Epidermal melanocyte (primary cell): ENCODE results near the gene SETDB1.

Experiments used
- DNase-seq: peaks from one replicate; pipeline ENCODE4 v3.0.0; 2011; ENCODE audit warnings: low spot score; ENCODE audit not compliant: insufficient read length

The SETDB1 gene

DNA sequence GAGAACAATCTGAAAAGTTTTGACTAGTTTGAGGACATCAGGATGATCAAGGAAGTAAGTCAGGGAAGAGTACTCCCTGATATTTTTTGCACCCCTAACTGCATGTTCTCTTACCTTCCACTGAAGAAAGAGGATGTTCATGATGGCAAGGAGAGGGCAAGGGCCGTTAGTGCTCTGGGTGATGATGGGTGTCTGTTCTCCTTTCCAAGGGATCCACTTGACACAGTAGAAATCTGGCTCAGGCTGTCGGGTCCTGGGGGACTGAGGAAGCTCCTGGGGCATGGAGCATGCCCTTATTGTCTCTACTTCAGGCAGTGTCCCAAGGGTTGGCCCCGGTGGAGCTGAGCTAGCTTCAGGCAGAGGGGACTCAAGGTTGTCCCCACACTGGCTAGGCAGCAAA lies 75.9 kb downstream of the SETDB1 start:
- no peak for DNase-seq

DNA sequence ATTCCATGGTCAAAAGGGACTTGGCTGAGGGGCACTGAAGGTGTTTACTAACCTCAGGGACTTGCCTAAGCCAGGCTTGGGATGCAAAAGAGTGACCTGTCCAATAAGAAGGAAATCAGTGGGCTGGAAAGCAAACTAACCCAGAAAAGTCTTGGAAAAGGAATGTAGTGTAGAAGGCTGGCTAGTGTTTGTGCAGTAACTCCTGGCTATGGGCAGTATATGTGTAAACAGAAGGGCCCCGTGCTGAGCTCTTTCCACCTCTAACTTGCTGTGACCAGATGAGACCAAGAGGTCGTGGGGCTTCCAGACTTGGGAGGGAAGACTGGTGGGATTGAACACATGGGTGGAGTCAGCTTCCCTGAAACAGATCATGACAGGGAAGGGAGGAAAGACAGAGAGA lies 76.4 kb downstream of the SETDB1 start:
- DNase-seq, result no peak

DNA sequence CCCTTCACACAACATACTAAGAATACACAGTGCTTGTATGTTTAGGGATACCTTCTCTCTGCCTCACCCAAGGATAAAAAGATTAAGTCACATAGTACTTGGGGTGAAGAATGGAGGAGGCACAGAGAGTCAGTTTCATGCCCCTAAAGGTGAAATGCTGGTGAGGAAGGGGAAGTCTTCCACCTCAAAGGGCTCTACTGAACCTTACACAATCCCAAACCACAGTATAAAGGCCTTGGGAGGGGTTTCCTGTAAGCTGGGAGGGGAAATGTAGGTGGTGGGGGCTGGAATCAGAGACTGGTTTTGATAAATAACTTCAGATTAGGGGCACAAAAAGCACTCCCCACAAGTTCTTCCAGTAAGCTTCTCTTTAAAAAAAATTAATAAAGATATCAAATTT lies 77.0 kb downstream of the SETDB1 start:
- DNase-seq, result no peak

DNA sequence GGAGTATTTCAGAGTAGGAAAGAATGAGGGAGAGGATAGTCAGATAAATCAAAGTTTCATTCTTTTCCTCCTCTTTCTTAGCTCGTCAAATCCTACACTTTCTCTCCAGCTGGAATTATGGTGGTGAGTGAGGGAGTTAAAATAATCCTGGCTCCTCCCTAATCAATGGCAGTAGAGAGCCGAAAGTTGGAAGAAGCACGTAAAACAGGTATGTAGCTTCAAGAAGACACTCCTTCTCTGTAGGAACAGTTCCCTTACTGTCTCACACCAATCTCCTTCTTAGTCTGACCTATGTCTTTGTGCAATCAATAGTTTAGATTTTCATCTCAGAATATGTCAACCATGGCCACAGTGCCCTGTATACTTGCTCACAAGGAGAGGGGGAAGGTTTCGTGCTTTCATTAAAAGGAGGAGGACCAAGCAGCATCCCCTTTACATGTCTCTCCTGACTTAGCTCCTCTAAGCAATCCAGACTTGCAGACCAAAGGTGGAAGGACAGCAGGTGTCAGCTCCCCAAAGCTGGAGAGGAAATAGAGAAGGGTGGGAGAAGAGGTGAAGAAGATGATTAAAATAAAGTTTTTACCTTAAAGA lies 79.7 kb downstream of the SETDB1 start:
- DNase-seq, result no peak

DNA sequence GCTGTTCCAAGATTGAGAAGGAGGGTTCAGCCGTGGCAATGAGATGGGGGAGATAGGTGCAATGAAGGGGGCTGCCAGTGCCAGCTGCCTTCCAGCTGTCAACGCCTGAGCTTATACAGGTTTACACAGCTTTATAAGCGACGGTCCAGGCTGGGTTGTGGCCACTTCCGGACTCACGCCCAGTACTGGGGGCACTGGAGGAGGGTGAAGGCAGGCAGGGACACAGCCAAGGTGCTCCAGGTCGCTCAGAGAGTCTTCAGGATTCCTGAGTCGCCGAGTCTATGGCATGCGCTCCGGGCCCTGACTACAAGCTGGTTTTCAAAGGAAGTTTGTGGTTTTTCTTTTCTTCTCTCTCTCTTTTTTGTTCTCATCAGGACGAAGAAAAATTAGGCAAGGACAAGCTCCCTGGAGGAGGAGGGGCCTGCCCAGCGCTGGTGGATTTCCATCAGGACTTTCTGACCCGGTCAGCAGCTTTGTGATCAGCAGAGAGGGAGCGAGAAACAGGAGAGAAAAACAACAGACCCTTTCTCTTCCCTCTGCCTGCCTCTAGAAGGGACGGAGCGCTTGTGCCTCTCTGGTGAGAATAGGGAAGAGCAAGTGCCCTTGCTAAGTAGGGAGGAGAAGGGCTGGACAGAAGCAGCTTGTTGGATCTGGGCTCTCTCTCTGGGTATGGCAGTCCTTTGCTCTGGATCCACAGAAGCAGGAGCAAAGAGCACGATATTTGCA lies 80.3 kb downstream of the SETDB1 start, which contains the start of gene MINDY1:
Gene MINDY1, minus strand, starts transcription at position 576 of the 726 bp plus-strand sequence. CDS start 4,285 bp downstream, outside the sequence.
- peak; percentile 96 for DNase-seq

DNA sequence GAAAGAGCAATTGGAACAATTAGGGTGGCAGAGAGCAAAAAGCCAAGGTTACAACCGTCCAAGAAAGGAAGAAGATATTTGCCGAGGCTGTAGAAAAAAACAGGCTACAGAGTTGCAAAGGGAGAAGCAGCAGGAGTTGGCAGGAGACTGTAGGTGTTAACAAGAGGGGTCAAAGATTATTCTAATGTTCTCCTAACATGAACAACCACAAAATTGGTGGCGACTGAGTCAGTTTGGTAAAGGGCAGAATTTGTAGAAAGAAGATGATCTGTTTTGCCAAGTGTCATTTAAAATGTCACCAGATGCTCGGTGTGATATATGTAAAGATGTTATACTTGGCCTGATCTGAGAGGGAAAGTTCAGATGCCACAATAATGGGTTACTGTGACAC lies 81.7 kb downstream of the SETDB1 start:
- no peak for DNase-seq

DNA sequence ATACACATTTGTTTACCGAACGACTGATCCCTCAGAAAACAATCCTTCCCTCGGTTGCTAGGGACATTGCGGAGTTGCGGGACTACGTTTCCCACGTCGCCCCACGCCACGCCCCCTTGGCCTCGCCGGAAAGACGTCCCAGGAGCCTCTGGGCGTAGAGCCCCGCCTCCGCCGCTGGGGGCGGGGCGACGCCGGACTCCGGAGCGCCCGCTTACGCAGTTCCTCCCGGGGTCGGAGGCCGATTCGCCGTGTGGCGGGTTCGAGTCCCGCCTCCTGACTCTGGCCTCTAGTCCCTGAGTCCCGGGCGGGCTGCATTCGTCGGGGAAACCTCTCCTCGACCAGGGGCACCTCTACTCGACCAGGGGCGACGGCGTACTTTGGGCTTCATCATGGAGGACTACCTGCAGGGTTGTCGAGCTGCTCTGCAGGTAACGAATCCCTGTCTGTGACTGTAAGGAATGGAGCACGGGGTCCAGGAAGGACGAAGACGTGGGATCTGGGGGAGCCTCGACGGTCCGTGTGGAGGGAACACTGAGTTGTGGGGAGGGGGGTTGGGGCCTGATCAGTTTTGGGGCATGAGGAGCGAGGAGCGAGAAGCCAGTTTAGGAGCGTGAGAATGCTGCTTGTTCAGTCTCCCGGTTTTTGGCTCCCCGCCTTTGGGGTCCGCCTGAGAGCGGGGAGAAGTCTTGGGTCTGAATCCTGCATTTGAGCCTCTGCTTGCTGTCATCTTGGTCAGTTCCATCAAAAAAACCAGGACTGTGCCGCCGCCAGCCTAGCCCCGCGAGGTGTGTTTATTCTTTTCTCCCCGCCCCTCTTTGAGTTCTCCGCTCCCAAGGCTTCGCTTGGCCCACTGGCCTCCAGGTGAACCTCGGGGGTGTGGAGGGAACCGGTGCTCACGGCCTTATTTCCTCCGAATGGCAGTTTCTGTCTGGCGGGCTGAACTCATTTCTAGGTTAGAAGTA lies 82.4 kb downstream of the SETDB1 start, which contains the start of gene PRUNE1:
Gene PRUNE1, plus strand, starts transcription at position 206 of the 962 bp plus-strand sequence. Its CDS starts 184 bp downstream, at position 390.
- peak; percentile 96 for DNase-seq

DNA sequence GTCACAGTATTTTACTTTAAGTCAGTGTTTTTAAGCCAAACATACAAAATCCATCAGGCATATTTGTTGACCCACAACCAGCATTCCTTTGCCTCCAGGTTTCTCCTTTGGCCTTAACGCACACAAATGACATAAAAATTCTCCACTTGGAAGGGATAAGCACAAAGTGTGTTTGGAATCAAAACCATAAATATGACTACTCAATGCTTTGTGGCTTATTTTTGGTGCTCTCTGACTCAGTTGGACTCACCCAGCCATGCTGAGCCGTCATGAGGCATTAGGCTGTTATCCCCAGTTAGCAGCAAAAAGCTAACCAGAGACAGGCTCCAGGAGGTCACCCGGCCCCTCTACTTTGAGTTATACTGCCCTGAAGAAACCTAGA lies 83.0 kb downstream of the SETDB1 start:
- no peak for DNase-seq

DNA sequence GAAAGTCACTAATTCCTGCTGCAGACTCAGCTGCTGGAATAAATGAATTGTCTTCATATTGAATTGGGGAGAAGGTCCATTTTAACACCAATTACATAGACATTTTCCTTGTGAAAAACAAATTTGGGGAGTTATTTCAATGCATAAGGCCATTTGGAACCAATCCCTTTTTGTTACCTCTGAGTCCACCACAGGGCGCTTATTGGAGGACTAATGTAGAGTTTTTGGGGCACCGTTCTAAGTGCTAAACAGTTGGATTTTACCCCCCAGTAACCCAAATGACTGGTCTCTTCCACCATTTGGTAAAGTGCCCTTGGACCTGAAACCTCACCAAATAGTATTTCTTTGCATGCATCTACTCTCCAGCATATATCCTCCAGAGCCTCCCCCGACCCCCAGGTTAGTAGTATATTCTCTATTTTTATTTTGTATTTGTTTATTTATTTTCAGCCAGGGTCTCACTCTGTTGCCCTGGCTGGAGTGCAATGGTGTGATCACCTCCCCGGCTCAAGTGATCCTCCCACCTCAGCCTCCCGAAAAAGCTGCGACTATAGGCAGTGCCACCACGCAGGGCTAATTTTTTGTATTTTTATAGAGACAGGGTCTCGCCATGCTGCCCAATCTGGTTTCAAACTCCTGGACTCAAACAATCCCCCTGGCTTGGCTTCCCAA lies 83.6 kb downstream of the SETDB1 start:
- DNase-seq, result no peak

DNA sequence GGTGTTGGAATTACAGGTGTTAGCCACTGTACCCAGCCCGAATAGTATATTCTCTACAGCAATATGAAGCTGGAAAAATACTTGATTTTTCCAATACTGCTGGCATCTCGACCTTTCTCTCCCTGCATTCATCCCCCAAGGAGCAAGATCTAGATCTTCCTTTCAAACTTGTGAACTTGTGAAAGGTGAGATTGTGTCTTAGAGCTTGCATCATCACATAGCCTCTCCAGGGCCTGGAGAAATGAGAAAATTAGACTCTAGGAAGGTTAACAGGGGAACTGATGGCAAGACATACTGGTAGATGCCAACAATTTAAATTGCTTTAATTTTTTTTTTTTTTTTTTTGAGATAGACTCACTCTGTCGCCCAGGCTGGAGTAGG lies 84.2 kb downstream of the SETDB1 start:
- no peak for DNase-seq

DNA sequence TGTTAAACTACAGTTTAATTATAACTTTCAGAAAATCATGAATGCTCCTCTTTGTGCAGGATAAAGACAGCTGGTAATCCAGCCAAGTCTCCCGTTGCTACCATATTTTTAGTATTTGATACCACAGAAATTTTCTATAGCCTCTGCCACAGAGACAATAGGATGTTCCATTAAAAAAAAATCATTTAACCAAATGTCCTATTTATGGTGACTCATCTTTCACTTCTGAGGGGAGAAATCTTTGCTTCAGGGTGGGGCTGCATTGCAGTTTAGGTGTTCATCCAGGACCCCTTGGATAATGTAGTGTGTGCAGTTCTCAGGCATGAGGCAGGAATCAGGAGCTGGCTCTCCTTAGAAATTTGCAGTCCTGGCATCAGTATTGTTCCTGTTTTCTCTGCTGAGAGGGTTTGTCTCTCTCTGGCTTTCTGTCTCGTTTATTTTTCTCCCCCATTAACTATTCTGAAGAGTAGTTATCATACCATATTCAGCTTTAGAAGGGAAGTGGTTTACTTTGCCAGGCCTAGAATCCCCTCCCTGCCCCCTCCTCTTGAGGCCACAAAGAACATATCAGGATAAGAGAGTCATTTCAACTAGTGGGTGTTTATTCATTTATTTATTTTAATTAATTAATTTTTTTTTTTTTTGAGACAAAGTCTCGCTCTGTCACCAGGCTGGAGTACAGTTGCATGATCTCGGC lies 85.1 kb downstream of the SETDB1 start:
- no peak for DNase-seq

DNA sequence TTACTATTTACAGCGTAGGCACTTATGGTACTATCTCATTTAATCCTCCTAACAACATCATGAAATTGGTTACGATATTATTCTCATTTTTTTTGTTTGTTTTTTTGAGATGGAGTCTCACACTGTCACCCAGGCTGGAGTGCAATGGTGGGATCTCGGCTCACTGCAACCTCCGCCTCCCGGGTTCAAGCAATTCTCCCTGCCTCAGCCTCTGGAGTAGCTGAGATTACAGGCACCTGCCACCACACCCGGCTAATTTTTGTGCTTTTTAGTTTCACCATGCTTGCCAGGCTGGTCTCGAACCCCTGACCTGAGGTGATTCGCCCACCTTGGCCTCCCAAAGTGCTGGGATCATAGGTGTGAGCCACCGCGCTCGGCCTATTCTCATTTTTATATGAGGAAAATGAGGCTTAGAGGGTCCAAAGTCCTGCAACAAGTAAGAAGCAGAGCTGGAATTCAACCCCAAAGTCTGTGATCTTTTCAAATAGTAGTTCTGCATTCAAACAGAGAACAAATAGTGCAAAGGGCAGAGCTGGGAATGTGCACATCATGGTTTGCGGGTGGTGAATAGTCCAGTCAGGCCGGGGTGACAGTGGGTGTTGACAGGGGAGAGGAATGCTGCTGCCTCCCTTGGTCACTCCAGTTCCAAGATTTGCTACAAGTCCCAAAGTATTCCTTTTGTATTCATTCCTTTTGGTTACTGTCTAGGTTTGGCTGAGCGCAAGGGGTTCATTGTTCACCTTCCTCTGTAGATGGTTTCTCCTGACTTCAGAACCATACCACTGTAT lies 86.7 kb downstream of the SETDB1 start:
- DNase-seq, result no peak

DNA sequence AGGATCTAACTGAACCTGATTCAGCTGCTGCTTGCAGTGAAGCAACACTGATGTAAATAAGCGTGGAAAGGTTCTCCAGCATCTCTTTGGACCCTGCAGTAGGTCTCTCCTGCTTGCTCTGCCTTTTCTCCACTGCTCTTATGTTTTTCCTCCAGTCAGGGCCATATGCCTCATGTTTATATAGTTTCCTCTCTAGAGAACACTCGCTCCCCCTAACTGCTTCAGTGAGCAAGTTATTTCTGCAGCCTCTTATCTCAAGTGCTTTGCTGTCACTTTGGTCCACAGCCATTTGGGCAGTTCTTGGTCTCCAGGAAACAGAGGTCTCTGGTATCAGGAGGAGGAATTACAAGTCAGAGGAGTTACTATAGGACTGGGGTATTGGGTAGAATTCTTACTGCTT lies 87.4 kb downstream of the SETDB1 start:
- no peak for DNase-seq
